Left ventricle myocardium inferior (tissue), 1 donor: ENCODE data around the gene SH3RF1. TPM values are rescaled to one million over a fixed set of nuclear protein-coding genes. Genes with fewer than 3 reads are reported as not detected.
A peak's percentile ranks its signal among the peaks of the same experiment; 100 is the strongest.

ENCODE experiments used
- DNase-seq: peaks from one replicate; pipeline ENCODE4 v3.0.0-alpha.2; 2020
- H3K27ac ChIP-seq: fragments of 200-600 bp; replicated peaks from 2 replicates; pipeline ENCODE4 v1.8.0; 2021
- H3K27me3 ChIP-seq: fragments of 200-600 bp; 2 replicates; pipeline ENCODE4 v1.8.0; 2021; ENCODE audit warnings: low read depth
- H3K36me3 ChIP-seq: fragments of 200-600 bp; 2 replicates; pipeline ENCODE4 v1.8.0; 2021
- H3K4me1 ChIP-seq: fragments of 200-600 bp; 2 replicates; pipeline ENCODE4 v1.8.0; 2021
- H3K4me3 ChIP-seq: fragments of 200-600 bp; 2 replicates; pipeline ENCODE4 v1.8.0; 2021; ENCODE audit warnings: mild to moderate bottlenecking, moderate library complexity
- H3K9me3 ChIP-seq: fragments of 200-600 bp; replicated peaks from 2 replicates; pipeline ENCODE4 v1.8.0; 2021
- intact Hi-C: fragments of 100-400 bp; cut with micrococcal nuclease; formaldehyde crosslinking; loops from one replicate; pipeline ENCODE4 v1.11.0; 2022
- total RNA-seq: library from RNA; stranded (reverse); fragmentation: NEBNext Ultra II Directional; extraction: Animal tissue kit (Norgen Biotek cat#: 25700); gene quantifications from one replicate; pipeline ENCODE4 v1.2.1, GENCODE V29; 2021
- TF ChIP-seq, protein P1 (sequence below): fragments of 200-600 bp; IDR thresholded peaks from 2 replicates; pipeline ENCODE4 v1.8.0; 2021; ENCODE audit warnings: antibody characterized with exemption, mild to moderate bottlenecking, borderline replicate concordance
- donor health status: DM: no; HTN: yes; CAD: no; lungs with severe emphysema.

SH3RF1 gene
- total RNA-seq, 1 donor from 2014 or later = 8.8 TPM

DNA sequence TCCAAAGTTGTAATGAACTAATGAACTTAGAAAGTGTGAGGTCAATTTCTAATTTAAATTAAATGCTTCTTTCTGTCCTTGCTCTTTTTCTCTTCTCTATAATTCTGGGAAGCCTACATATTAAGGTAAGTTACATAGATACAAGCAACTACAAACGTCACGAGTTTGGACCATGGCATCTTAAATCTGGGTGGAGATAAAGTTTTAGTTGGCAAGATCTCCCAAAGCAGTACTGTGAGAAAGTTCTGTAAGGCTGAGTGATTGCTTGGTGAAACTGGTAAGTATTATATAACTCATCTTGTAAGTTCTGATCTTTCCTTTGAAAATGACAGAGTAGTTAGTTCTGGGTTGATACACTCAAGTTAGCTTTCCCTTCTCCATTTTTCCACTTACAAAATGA, 135.0 kb downstream of the SH3RF1 start:
- Histone ChIP-seq H3K36me3 (peaks cover 29% of the 10 kb centered on the region), H3K27me3 (no peaks in the 10 kb centered on the region), H3K4me3 (no peak overlapping the region), H3K9me3 (no peaks in the 10 kb centered on the region), H3K4me1 (peaks cover 69% of the 10 kb centered on the region), H3K27ac (peak overlapping the region; percentile 43)
- intact Hi-C loops = no loop called here
- no peak for DNase-seq
- TF ChIP-seq, protein P1, sequence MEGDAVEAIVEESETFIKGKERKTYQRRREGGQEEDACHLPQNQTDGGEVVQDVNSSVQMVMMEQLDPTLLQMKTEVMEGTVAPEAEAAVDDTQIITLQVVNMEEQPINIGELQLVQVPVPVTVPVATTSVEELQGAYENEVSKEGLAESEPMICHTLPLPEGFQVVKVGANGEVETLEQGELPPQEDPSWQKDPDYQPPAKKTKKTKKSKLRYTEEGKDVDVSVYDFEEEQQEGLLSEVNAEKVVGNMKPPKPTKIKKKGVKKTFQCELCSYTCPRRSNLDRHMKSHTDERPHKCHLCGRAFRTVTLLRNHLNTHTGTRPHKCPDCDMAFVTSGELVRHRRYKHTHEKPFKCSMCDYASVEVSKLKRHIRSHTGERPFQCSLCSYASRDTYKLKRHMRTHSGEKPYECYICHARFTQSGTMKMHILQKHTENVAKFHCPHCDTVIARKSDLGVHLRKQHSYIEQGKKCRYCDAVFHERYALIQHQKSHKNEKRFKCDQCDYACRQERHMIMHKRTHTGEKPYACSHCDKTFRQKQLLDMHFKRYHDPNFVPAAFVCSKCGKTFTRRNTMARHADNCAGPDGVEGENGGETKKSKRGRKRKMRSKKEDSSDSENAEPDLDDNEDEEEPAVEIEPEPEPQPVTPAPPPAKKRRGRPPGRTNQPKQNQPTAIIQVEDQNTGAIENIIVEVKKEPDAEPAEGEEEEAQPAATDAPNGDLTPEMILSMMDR = no peak

DNA sequence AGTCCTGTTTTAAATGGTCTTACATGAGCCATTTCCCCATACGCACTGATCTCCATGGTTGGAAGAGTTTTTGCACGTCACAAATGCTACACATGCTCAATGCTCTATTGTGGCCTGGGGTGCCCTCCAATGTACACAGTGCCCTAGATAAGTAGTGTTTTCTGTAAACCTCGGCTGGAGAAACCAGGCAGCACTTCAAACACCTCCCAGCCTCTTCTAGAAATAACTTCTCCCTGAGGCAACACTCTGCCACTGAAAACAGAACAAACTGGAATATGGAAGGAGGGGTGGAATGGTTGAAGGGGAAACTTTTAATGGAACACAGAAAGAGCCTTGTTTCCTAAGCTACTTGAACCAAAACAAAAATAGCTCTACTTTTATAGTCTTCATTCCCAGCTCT, 136.8 kb downstream of the SH3RF1 start:
- Histone ChIP-seq H3K4me1 (peaks cover 66% of the 10 kb centered on the region), H3K36me3 (peaks cover 43% of the 10 kb centered on the region), H3K27me3 (no peaks in the 10 kb centered on the region), H3K9me3 (no peaks in the 10 kb centered on the region), H3K4me3 (no peak overlapping the region), H3K27ac (peak overlapping the region; percentile 70)
- no peak for DNase-seq
- intact Hi-C loops = no loop called here
- TF ChIP-seq, protein P1 = no peak

DNA sequence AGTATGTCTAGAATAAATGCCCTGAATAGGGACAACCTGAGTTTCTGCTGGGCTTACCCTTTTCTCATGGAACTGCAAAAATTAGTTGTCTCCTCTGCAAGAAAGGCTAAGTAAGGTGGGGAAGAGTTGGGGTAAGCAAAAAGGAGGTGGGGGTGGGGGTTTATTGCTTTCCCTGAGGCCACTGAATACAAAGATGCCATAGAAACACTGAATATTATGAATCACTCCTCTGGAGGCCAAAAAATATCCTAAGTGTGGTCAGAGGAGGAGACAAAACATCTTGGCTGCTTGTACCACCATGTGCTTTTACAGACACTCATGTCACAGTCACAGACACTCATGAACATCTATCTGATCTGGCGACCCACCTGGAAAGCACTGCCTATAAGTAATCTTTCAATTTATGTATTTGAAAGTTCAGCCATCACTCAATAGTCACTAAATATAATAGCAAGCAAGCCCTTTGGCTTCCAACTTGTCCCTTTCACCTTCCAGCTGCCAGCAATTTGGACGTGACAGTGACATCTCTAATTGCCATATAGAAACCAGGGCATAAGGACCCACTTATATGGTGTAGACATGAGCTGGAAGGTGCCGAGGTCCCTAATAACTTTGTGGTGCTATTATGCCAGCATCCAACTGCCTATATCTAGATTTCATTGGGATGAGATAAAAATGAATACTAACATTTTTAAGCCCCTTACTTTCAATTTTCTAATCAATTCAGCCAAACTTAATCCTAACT, 138.0 kb downstream of the SH3RF1 start:
- Histone ChIP-seq H3K9me3 (no peaks in the 10 kb centered on the region), H3K27ac (peak overlapping the region; percentile 70), H3K36me3 (peaks cover 43% of the 10 kb centered on the region), H3K27me3 (no peaks in the 10 kb centered on the region), H3K4me1 (peaks cover 54% of the 10 kb centered on the region), H3K4me3 (no peak overlapping the region)
- TF ChIP-seq, protein P1 = no peak
- intact Hi-C loops = no loop called here
- DNase-seq = no peak

DNA sequence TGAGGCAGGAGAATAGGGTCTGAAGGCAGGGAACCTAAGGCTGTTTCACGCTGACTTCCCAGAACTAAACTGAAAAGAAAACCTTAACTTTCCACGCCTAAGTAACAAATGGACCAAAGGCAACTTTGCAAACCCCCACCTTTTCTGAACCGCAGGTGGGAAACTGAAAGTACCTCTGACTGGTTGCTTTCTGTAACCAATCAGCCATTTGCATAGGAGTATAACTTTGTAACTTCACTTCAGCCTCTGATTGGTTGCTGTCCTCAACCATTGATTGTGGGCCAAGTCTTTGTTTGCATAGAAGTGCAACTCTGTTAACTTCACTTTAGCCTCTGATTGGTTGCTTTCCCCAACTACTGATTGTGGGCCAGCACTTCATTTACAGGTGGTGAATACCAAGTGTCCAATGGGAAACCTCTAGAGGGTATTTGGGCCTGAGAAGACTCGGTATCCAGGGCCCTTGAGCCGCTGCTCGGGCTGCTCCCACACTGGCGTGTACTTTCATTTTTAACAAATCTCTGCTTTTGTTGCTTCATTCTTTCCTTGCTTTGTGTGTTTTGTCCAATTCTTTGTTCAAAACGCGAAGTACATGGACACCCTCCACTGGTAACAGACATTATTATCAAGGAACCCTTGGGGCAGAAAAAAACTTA, 139.1 kb downstream of the SH3RF1 start:
- no peak for DNase-seq

DNA sequence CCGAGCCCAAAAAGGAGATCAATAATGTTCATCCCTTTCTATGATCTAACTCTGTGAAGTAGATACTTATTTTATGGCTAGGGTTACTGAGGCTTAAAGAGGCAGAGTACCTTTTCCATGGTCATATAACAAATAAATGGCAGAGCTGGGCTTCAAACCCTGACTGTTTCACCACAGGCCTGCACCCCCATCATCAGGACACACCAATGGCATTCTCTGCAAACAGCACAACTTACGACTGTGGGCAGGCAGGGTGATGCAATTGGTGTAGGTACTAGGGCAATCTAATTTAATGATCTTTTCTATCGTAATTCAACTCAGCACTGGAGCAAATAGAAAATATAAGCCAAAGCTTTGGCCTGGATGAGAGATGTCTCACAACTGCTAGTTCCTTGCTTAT, 141.9 kb downstream of the SH3RF1 start:
- intact Hi-C loops = no loop called here
- no peak for DNase-seq
- Histone ChIP-seq H3K9me3 (no peaks in the 10 kb centered on the region), H3K36me3 (peaks cover 41% of the 10 kb centered on the region), H3K4me1 (peaks cover 16% of the 10 kb centered on the region), H3K27ac (peak overlapping the region; percentile 9), H3K27me3 (no peaks in the 10 kb centered on the region), H3K4me3 (no peak overlapping the region)
- TF ChIP-seq, protein P1 = no peak

More for the DNA sequence above, 139.1 kb downstream of the SH3RF1 start:
- Histone ChIP-seq H3K4me1 (peaks cover 44% of the 10 kb centered on the region), H3K4me3 (no peak overlapping the region), H3K9me3 (no peaks in the 10 kb centered on the region), H3K27ac (peak overlapping the region; percentile 21), H3K27me3 (no peaks in the 10 kb centered on the region), H3K36me3 (peaks cover 45% of the 10 kb centered on the region)
- TF ChIP-seq, protein P1 = no peak
- intact Hi-C loops = no loop called here
